ENCODE results near the gene CDH13. TPM values are rescaled to one million over a fixed set of nuclear protein-coding genes. Genes with fewer than 3 reads are reported as not detected.

The CDH13 gene
- polyA plus RNA-seq, 2 of the 4 experiments (the other 2 are of a cell fraction) = not detected

- Histone ChIP-seq H3K4me1 (no peaks in the 10 kb centered on the region), H3K27ac (no peak overlapping the region), H3K9me3 (peaks cover 6% of the 10 kb centered on the region; the same call in 2 of the 3 replicates), H3K4me2 (no peak overlapping the region), H3K4me3 (no peak overlapping the region)
- CTCF ChIA-PET = interaction anchor here (1.2 kb wide), 1 partner anchor 21 kb away, joined by 3 read pairs; no protein-coding TSS in a partner anchor
- DNase-seq (ENCODE audit: low read depth in 1 of 2, low spot score in 1 of 2) (no peak), ATAC-seq (no peak), FAIRE-seq (no peak)
- TF ChIP-seq CHD2 (IDR thresholded peaks at IDR 0.05; ENCODE audit: low read length, partially characterized antibody) = no peak
- no peak for TF ChIP-seq BHLHE40 (IDR thresholded peaks at IDR 0.05; ENCODE audit: low read depth, low read length)
- no peak for TF ChIP-seq HES2 (IDR thresholded peaks at IDR 0.05)
- TF ChIP-seq REST (IDR thresholded peaks at IDR 0.05) = no peak
- TF ChIP-seq CBX8 (IDR thresholded peaks at IDR 0.05) = no peak
- TF ChIP-seq NFE2L2 (conservative IDR thresholded peaks at IDR 0.05; ENCODE audit: low read length) = no peak
- TF ChIP-seq ATOH8 (CRISPR knock-in tag; IDR thresholded peaks at IDR 0.05; ENCODE audit: low read depth) = no peak
- TF ChIP-seq JUN (IDR thresholded peaks at IDR 0.05) = no peak
- no peak for TF ChIP-seq ELK1 (IDR thresholded peaks at IDR 0.05; ENCODE audit: low read depth, low read length)
- TF ChIP-seq BCL3 (IDR thresholded peaks at IDR 0.05) = no peak
- TF ChIP-seq HOXB5 (CRISPR knock-in tag; IDR thresholded peaks at IDR 0.05) = no peak
- TF ChIP-seq KDM1A (IDR thresholded peaks at IDR 0.05; ENCODE audit: low read depth) = no peak
- TF ChIP-seq SMC3 (IDR thresholded peaks at IDR 0.05) = no peak
- TF ChIP-seq NR3C1 (IDR thresholded peaks at IDR 0.05) = no peak
- TF ChIP-seq GATA3 (IDR thresholded peaks at IDR 0.05; ENCODE audit: borderline replicate concordance) = no peak
- TF ChIP-seq FOSL2 (IDR thresholded peaks at IDR 0.05) = no peak
- TF ChIP-seq FOSL2 (CRISPR knock-in tag; IDR thresholded peaks at IDR 0.05) = no peak
- no peak for TF ChIP-seq FOXS1 (CRISPR knock-in tag; IDR thresholded peaks at IDR 0.05)
- no peak for TF ChIP-seq RCOR1 (IDR thresholded peaks at IDR 0.05; ENCODE audit: low read depth, low read length)
- POLR2A ChIA-PET = no interaction called here
- 28% methylated on average over 11 of the region's 11 CpGs for WGBS (ENCODE audit: missing lambda C conversion rate)
These were observed 1135.6 kb downstream of the CDH13 start for GRCh38 chr16:83762141-83762991.

GRCh38 chr16:83762992-83763358, 1136.2 kb downstream of the CDH13 start:
- 14% methylated on average over 5 of the region's 5 CpGs for WGBS (ENCODE audit: missing lambda C conversion rate)
- TF ChIP-seq ZFP36 (IDR thresholded peaks at IDR 0.05; ENCODE audit: borderline replicate concordance, partially characterized antibody) = no peak
- TF ChIP-seq HOXB5 (CRISPR knock-in tag; IDR thresholded peaks at IDR 0.05) = no peak
- no peak for TF ChIP-seq BHLHE40 (IDR thresholded peaks at IDR 0.05; ENCODE audit: low read depth, low read length)
- Histone ChIP-seq H3K9me3 (peaks cover 6% of the 10 kb centered on the region; the same call in 2 of the 3 replicates), H3K4me1 (no peaks in the 10 kb centered on the region), H3K4me2 (no peak overlapping the region), H3K4me3 (no peak overlapping the region), H3K27ac (no peak overlapping the region)
- CTCF ChIA-PET = no interaction called here
- no peak for ATAC-seq
- FAIRE-seq = no peak
- POLR2A ChIA-PET = no interaction called here
- no peak for DNase-seq (ENCODE audit: low read depth in 1 of 2, low spot score in 1 of 2)
